GM12873 (cell line): ENCODE results near the gene MEIS2.

Experiments
- CTCF ChIP-seq: IDR thresholded peaks from 2 replicates; pipeline ENCODE4 v1.5.1; 2012; ENCODE audit warnings: low read depth, mild to moderate bottlenecking, moderate library complexity, low read length, control low read depth; ENCODE audit not compliant: insufficient read depth; ENCODE audit errors: missing control alignments

The MEIS2 gene

GRCh38 chr15:36888011-36888992 lies 212.0 kb downstream of the MEIS2 start:
- no peak for TF ChIP-seq CTCF

- no peak for TF ChIP-seq CTCF
These were observed 213.0 kb downstream of the MEIS2 start for GRCh38 chr15:36887214-36887961.

GRCh38 chr15:36886701-36887100 lies 213.6 kb downstream of the MEIS2 start:
- no peak for TF ChIP-seq CTCF

GRCh38 chr15:36886191-36886590 lies 214.2 kb downstream of the MEIS2 start:
- no peak for TF ChIP-seq CTCF

- TF ChIP-seq CTCF = no peak
These were observed 214.6 kb downstream of the MEIS2 start for GRCh38 chr15:36885771-36886170.

GRCh38 chr15:36884936-36885635 lies 215.3 kb downstream of the MEIS2 start:
- TF ChIP-seq CTCF = no peak

- no peak for TF ChIP-seq CTCF
These were observed 215.9 kb downstream of the MEIS2 start for GRCh38 chr15:36884518-36884875.
